ENCODE data around the gene PRR15L. TPM values are rescaled to one million over a fixed set of nuclear protein-coding genes. Genes with fewer than 3 reads are reported as not detected.
"Not testable (repeated sequence)": the region's sequence is repeated elsewhere in the genome, so short reads cannot be mapped to it uniquely, and the experiment has no call there.

Gene PRR15L, protein sequence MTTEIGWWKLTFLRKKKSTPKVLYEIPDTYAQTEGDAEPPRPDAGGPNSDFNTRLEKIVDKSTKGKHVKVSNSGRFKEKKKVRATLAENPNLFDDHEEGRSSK
- total RNA-seq (ENCODE audit: insufficient read depth, low replicate concordance), result not detected

DNA sequence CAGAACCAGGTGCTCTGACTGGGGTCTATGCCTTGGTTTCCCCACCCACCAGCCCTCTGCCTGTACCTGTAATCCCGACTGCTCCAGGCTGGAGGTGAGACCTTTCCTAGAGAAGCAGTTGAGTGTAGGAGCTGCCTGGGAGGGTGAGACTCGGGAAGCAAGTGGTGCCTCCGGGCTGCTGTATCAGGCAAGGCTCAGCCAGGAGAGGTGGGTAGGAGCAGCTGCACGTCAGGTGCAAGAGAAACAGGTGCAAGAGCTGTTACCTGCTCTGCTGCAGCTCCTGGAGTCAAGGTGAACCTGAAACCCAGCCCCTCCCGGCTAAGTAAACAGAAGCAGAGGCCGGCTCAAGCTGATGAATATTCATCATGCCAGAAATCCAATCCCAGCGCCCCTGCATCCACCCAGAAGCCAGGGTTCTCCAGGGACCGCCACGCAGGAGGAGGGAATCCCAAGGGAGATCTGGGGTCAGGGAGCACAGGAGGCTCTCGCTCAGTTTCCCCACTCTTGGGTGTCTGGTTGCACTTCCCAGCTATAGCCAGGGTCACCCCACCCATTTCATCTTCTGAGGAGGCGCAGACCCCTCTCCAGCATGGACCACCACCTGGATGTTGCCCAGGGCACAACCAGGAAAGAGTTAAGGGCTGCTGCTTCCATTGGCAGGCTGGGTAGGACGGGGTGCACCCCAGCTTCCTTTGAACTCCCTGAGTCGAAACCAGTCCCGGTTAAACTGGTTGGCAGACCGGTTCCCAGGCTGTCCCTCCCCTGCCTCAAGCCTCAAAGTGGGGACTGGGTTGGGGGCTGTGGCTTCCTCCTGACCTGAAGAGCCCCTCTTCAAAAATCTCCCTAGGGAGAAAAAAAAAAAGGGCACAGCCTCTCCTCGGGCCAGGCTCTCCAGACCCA, at the start of gene PRR15L:
Gene PRR15L (minus strand): TSS at position 293 of the 900 bp plus-strand sequence. CDS start 4,649 bp downstream, outside the sequence.
- peak; percentile 40 for DNase-seq (ENCODE audit: low spot score)

- DNase-seq (ENCODE audit: low spot score), result no peak
Observed at GRCh38 chr17:48006936-48007709, 49.4 kb upstream of the PRR15L start.

- no peak for DNase-seq (ENCODE audit: low spot score)
Observed at GRCh38 chr17:48004983-48005382, 47.3 kb upstream of the PRR15L start.

- DNase-seq (ENCODE audit: low spot score), result peak; percentile 57
Observed at GRCh38 chr17:48003417-48004151, 45.9 kb upstream of the PRR15L start.

- DNase-seq (ENCODE audit: low spot score), result peak; percentile 80
Observed at GRCh38 chr17:48002916-48003416, 45.3 kb upstream of the PRR15L start.

- DNase-seq (ENCODE audit: low spot score), result peak; percentile 95
Observed at GRCh38 chr17:48002266-48002915, 44.7 kb upstream of the PRR15L start.

- DNase-seq (ENCODE audit: low spot score), result not testable (repeated sequence)
Observed at GRCh38 chr17:48001657-48002056, 44.0 kb upstream of the PRR15L start.

DNA sequence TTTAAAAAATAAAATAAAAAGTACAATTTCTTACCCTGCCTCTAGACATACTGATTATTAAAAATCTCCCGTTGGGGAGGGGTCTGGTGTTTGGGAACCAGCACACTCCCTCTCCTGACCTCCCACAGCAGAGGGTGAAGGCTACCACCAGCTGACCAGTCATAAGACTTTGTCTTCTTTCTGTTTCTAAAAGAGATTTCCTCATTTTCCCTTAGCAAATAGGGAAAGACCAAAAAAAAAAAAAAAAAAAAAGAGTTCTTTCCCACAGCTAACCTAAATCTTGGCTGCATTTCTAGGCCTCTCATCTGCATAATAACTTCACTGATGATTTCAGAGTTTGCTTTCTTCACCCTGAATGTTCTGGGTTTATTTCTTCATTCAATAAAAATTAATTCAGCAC, 43.5 kb upstream of the PRR15L start:
- no peak for DNase-seq (ENCODE audit: low spot score)

GRCh38 chr17:47999582-47999981, 41.9 kb upstream of the PRR15L start:
- no peak for DNase-seq (ENCODE audit: low spot score)

GRCh38 chr17:47998044-47998443, 40.4 kb upstream of the PRR15L start:
- no peak for DNase-seq (ENCODE audit: low spot score)

DNA sequence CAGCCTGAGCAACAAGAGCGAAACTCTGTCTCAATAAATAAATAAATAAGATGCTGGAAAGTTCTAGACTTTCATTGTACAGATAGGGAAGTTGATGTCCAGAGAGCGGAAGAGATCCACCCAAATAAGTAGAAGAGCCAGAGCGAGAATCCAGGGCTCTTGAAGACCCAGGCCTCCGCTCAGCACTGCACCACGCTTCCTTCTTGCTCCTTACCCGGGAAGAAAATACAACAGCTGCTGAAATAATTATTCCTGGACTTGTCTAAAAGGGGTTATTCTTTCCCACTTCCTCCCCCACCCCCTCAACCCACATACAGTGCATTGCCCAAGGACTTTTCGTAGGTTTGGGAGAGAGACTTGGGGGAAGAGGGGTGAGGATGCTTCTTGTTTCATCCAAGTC, 39.9 kb upstream of the PRR15L start:
- DNase-seq (ENCODE audit: low spot score), result no peak

DNA sequence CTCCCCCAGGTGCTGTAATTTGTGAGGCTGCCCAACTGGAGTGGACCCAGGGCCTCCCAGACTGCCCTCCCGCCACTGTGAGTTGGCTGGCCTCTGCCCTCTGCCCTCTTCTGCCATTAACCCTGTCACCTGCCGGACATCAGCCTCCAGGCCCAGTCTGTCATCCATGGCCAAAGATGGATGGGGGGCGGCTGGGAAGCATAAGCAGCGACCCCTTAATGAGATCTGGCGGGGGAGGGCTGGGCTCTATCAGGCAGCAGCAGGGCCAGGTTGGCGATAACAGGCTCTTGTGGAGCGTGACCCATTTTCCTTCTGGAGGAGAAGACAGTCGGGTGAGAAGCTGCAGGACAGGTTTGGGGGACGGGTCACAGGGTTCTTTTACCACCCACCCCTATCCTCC, 38.5 kb upstream of the PRR15L start:
- DNase-seq (ENCODE audit: low spot score), result no peak

DNA sequence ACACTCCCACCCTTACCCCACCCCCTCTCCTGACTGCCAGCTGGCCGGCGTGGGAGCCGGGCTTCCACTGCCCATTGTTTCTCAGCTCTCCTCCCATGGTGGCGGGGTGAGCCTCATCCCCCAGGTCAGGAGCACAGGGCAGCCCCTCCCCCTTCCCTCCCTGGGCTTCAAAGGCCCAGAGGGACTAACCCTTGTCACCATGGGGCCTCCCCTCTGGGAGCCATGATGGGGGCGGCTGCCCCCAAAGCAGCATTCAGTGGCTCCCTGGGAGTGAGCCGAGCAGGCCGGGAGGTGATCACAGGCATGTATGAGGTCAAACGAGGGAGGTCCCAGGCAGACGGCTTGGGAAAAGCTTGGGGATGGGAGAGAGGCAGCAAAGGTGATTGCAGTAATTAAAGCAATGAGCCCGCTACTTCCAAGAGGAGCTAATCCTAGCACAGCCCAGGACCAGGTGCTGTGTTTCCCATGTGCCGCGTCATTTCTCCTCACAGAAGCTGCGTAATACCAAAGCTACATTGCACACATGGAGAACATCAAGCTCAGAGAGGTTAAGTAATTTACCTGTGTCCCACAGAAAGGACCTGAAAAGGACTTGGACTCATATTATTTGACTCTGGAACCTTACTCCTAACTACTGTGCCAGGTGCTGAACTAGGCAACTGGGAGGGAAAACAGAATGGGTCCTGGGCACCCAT, 37.7 kb upstream of the PRR15L start:
- DNase-seq (ENCODE audit: low spot score), result no peak

DNA sequence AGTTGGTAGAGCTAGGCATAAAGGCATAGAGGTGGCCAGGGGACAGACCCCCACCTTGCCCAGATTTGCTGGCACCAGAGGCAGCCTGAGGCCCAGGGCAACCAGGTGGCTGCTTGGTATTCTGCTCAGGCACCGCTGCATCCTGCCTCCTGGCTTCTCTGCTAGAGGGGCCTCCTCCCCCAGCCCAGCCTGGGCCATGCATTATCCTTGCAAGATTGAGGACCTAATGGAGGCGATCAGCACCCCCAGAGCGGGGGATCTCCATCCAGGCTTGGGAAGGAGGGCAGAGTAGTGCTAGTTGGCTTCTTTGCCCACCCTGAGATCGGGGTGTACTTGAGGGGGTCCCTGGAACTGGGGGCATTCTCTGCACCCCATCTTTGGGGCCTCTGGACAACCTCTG, 37.0 kb upstream of the PRR15L start:
- no peak for DNase-seq (ENCODE audit: low spot score)

GRCh38 chr17:47993964-47994363, 36.3 kb upstream of the PRR15L start:
- no peak for DNase-seq (ENCODE audit: low spot score)

GRCh38 chr17:47993031-47993564, 35.4 kb upstream of the PRR15L start:
- DNase-seq (ENCODE audit: low spot score), result no peak

DNA sequence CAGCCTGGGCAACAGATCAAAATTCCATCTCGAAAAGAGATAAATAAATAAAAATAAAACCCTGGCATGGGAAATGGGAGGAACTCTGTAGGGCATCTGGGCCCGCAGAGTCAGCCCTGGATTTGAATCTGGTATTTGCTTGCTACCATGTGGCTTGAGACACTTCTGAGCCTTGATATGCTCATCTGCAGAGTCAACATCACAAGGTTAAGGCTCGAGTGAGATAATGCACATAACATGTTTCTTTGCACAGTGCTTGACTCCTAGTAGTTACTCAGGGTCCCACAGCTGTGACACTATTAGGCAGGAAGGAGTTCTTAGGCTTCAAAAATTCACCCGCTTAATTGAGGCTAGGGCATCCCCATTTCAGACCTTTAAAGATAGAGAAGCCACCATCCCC, 34.5 kb upstream of the PRR15L start:
- DNase-seq (ENCODE audit: low spot score), result no peak

GRCh38 chr17:47990962-47991731, 33.5 kb upstream of the PRR15L start:
- no peak for DNase-seq (ENCODE audit: low spot score)

DNA sequence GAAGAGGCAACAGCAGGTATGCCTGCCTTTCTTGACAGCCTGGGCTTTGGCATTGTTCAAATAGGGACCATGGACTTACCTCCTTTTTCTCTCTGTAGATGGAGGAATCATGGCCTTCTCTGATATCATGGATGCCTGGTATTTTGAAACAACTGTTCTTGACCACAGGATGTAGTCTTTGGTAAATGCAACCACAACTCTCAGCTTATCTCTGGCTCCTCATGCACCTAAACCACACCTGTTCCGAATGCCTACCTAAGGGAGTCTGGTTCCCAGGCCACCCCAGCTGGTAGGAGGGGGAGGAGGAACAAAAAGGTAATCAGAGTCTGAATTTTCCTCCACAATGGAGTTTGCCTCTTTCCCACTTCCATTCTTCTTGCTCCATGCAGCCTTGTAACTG, 32.0 kb upstream of the PRR15L start:
- no peak for DNase-seq (ENCODE audit: low spot score)

All from umbilical cord (tissue), 2 donors.